Right forelimb (tissue), 1 donor: ENCODE data around the gene SASH1.
"Not testable (repeated sequence)": the region's sequence is repeated elsewhere in the genome, so short reads cannot be mapped to it uniquely, and the experiment has no call there.

Experiments used
- DNase-seq: peaks from one replicate; pipeline ENCODE4 v3.0.0-alpha.2; 2018

Gene SASH1

DNA sequence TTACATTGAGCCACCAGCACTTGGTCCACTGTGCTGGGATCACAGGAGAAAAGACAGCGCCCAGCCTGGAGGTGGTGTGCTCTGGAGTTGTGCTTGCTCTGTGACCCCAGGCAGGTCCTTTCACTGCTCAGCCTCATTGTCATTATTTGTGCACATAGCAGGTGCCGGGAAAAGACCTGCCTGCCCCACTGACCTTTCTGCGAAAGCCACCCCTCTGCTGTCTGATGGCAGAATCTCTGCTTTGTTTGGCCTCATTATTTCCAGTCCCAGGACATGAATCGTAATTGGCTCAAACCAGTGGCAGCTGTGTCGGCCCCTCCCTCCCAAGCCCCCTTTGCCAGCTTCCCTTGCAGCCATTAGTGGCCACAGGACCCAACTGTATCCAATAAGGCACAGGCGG is 219.0 kb downstream of the SASH1 start:
- no peak for DNase-seq

DNA sequence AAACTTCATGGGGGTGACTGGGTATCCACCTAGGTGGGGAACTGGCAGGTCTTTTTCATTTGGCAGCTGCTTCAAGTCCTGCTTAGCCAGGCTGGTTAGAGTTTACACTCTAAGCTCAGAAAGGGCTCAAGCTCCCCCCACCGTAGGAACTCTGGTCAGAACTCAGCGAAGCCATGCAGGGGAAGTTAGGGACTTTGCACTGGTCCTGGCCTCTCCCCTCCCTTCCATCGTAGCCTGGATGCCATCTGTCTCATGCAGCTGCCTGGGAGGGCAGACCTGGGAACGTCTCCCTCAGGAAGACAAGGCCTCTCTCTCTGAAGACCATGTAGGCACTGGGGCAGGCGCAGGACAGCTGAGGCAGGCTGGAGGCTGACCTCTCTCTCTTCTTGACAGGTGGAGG is 220.4 kb downstream of the SASH1 start:
- DNase-seq: no peak

DNA sequence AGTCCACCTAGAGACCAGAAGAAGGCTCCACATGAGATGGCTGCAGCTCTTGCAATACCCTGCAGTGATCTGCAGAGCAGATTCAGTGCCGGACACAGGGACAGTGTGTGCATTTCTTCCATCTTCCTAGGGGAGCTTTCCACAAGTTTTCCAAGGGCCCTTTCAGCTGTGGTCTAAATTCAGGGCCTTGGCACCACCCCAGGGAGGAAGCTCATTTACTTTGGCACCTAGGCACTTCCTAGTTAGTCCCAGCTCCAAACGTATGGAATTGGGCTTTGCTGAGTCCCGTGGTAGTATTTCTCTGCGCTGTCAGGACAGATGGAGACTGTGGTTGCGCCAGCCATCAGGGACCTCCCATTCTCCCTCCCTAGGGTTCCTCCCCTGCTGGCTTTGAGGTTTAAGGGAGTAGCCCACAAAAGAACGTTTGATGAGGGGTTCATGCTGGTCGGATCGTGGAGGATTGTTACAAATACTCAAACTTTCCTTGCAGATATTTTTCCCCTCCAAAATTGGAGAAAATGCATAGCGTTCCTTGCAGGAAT is 221.9 kb downstream of the SASH1 start:
- DNase-seq: no peak

DNA sequence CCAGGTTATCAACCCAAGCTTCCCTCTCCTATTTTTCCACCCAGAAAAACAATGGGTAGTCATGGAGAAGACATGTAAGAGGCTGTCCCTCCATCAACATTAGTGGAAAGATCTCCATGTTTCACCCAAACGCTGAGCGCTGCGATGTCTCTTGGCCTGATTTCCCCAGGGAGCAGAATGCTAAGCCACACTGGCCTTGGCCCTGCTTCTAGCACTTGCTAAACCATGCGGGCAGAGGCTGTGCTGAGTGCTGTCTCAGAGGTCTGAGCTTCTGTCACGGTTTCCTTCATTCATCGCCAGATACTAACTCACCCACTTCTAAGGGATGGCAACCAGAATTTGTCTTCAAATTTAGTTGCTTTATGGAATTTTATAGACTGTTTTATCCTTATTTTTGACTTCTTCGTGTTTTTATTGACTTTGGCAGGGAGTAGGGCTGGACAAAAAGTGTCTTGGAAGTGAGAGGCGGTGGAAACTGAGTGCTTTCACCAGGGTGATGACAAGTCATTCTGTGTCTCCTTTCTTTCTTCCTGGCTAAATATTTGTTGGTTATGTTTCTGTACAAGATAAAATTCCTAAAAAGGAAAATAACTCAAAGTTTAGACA is 222.8 kb downstream of the SASH1 start:
- no peak for DNase-seq

DNA sequence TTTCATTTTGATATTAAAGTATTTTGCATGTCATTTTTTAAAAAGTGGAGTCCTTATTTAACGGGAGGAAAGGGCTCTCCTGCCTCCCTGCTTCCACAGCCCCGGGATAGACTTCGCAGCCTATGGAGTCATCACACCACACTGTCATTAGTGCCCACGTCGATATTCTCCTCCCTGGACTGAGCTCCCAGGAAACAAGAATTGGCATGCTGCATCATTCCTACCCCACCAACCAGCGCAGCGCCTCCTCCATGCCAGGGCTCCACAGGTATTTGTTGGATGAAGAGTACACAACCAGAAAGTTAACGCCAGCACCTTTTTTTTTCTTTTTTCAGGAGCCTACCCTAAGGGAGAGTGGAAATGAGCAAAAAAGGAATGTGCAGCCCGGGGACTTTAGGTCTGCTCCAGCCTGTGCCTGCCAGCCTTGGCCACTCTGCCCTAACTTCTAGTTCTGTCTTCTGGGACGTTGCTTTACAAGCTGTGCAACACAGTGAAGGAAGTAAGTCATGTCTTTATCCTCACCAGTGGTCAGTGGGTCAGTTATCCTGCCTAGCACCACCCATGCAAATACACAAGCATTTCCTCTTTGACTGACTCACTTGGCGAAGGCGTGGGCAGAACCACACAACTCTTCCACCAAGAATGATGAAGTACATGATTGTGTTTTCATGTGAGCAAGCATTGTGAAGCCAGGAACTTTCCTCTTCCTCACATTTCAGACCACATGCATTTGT is 223.5 kb downstream of the SASH1 start:
- no peak for DNase-seq

DNA sequence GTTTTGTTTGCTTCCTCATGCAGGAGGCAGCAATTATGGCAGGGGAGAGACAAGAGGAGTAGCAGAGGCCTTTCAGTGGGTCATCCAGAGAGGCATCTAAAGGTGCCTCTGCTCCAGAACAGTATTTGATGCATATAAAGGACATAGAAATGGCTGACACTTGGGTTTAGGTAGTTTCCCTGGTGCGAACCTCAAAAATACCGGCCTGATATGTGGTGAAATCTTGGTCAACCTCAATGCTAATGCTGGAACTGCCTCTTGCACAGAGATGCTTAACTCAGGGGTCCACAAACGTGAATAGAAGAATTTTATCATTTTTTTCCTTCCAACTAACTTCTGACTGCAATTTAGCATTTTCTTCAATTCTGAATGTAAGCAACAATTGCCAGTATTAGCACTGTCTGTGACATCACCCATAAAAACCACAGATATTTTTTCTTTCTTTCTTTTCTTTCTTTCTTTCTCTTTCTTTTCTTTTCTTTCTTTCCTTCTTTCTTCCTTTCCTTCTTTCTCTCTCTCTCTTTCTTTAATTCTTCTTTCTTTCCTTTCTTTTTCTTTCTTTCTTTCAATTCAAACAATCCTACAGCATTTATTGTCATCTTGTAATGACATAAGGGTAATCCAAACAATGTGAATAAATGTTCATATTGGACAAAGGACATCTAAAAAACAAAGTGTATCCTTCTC is 224.2 kb downstream of the SASH1 start:
- DNase-seq: no peak

DNA sequence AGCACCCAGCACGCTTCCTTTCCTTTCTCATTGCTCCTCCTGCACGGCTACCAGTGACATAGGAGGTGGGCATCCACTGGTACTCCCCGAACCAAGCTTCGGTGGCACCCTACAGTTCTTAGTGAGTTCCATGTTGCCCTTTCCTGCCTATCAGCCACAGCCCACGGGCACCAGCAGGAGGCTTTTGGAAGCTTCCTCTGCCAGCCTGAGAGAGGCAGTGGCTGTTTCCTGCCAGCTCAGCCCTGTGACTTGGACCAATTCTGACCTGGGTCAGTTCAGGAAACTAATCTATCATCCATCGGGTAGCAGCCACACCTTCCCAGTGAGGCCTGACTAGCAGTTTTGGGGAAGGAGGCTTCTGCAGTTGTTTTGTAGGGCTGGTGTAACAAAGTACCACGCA is 227.8 kb downstream of the SASH1 start:
- no peak for DNase-seq

DNA sequence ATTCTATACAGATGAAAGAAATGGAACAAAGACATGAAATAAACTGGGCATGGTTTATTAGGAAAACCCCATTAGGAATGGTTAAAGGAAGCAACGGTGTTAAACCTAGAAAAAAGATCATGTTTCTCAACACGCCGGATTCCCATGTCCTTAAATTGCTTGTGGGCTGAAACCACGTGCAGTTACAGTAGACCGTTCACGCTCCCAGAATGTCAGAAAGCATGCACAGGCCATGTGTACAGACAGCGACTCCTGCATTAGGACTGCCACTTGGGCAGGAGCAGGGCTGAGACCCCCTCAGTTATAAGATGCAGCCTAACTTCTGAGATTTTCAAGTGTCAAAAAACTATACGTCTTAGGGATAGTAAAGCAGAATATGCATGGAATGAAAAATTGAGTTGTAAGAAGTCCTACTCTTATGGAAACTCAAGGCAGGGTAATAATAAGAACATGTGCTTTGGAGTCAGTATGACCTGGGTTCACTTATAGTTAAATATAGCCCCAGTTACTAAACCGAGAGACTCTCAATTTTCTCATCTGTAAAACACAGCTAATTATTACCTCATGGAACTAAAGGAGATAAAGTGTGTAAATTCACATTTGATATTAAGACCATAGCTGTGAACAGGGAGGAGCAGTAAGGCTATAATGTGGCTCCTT is 230.2 kb downstream of the SASH1 start:
- DNase-seq: no peak

DNA sequence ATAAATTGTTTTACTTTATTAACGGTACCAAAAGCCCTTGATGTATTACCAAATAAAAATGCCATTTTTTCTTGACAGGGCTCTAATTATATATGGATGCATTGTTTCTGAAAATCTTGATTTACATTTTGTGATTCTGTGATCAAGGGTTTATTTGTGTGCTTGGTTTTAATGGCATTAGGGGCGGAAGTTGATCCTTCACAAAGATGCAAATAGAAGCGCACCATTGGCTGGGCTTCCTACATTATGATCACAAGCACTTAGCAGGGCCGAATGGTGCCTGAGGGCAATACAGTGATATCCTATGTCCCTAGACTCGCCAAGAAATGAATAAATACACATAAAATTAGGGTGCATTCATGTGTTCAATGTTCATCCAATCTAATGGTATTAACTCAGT is 231.3 kb downstream of the SASH1 start:
- DNase-seq: no peak

DNA sequence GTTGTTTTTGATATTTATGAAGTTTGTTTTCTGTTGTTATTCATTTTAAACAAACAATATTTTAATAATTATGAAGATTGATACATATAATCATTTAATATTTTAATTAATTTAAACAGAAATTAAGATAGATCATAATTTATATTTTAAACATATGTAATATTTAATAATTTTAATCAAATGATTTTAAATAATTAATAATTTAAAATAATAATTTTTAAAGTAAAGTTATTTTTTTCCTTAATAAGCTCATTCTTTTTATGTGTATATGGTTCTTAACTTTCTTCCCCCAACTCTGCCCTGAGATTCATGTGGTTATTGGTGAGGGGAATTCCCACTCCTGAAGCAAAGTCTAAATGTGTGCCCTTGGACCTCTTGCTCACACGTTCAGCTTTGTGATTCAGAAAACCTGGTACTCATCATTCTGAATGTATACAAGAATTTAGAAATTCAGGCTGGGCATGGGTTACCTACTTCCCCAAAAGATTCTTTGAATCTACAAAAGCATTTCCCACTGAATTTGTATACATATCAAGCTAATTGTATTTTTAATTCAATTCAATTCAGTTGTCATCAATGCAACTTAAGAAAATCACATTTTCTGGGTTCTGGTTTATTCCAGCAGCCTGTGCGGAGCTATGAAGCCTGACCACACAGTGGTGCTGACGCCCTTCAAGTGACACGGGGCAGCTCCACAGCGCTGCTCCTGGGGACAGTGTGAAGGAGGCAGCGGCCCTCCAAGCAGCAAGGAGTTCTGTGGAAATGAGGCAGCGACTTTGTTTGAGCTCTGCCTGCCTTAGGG is 235.2 kb downstream of the SASH1 start:
- peak; percentile 83 for DNase-seq

DNA sequence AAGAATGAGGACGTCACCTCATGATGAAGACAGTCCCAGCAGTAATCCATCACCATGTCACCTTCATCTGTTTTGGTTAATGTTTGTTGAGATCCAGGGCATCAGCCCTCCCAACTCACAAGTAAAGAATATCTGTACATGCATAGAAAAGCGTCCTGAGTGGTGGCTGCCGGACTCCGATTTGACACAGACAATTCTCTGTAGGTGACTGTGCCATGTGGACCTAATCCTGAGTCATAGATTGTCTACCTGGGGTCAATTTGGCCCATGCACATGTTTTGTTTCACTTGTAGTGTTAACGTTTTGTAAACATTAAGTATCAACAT is 235.8 kb downstream of the SASH1 start:
- DNase-seq: no peak

DNA sequence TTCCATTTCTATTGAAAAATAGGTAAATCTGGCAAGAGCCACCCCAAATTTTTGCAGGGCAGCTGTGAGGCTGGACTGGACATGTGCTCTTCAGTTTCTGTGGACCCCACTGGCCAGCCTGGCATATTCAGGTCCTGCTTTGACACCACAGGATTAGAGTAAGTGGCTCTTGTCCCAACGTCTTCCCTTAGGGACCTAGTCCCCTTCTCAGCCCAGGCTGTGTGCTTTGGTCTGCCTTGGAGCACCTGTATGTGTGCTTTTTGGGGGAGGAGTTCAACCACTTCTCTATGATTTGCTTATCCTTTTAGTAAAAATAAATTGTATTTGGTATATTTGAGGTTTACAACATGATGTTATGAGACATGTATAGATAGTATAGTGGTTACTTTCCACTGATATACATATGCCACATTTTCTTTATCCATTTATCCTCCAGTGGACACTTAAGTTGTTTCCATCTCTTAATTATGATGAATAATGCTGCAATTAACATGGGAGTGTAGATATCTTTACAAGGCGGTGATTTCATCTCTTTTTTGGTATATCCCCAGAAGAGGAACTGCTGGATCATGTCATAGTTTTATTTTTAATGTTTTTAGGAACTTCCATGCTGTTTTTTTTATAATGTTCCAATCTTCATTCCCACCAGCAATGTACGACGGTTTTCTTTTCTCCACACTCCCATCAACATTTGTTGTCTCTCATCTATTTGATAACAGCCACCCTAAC is 236.4 kb downstream of the SASH1 start:
- DNase-seq: no peak

DNA sequence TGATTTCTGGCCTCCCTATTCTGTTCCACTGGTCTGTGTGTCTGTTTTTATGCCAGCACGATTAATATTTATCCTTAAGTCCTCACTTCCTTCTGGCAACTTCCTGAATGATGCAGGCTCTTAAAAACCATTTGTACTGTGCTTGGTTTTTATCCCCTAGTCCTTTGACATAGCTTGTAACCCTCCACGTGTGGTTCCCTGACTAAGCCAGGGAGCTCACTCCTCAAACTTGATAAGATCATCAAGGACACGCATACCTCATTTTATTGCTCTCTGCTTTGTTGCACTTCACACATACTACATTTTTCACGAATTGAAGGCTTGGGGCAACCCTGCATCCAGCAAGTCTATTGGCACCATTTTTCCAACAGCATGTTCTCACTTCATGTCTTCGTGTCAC is 237.8 kb downstream of the SASH1 start:
- DNase-seq: no peak

DNA sequence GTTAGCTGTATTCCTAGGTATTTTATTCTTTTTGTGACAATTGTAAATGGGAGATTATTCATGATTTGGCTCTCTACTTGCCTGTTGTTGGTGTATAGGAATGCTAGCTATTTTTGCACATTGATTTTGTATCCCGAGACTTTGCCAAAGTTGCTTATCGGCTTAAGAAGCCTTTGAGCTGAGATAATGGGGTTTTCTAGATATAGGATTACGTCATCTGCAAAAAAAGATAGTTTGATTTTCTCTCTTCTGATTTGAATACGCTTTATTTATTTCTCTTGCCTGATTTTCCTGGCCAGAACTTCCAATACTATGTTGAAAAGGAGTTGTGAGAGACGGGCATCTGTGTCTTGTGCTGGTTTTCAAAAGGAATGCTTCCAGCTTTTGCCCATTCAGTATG is 241.0 kb downstream of the SASH1 start:
- no peak for DNase-seq

DNA sequence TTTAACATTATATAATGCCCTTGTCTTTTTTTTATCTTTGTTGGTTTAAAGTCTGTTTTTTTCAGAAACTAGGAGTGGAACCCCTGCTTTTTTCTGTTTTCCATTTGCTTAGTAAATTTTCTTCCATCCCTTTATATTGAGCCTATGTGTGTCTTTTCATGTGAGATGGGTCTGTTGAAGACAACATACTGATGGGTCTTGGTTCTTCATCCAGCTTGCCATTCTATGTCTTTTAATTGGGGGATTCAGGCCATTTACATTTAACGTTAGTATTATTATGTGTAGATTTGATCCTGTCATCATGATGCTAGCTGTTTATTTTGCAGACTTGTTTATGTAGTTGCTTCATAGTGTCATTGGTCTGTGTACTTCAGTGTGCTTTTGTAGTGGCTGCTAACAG is 243.0 kb downstream of the SASH1 start:
- DNase-seq: not testable (repeated sequence)

DNA sequence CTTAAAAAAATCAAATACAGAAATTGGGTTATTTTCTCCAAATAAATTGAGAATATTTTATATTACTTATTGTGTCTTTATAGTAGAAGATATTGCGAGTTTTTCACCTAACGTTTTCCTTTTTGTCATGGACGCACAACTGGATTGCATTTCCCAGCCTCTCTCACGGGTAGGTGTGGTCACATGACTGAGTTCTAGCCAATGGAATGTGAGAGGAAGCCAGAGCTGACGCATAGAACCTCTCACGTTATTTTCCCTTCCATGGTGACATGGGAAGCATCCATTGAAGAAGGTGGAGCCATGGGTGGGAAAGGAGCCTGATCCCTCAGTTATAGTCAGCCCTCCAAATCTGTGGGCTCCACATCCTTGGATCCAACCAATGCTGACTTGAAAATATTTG is 248.2 kb downstream of the SASH1 start:
- DNase-seq: no peak

DNA sequence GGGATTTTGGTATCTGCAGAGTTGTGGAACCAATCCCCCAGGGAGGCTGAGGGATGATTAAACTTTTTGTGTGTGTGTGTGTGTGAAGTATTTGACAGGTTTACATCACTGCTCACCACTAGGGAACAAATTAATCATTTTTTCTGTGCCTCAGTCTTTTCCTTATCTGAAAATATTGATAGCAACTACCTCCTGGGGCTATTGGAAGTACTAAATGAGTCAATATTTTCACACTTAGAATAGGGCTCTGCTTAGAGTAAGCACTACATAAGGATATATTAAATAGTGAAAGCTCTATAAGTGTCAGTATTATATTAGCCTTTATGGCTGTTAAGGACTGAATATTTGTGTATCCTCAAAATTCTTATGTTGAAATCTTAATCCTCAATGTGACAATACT is 249.0 kb downstream of the SASH1 start:
- no peak for DNase-seq

DNA sequence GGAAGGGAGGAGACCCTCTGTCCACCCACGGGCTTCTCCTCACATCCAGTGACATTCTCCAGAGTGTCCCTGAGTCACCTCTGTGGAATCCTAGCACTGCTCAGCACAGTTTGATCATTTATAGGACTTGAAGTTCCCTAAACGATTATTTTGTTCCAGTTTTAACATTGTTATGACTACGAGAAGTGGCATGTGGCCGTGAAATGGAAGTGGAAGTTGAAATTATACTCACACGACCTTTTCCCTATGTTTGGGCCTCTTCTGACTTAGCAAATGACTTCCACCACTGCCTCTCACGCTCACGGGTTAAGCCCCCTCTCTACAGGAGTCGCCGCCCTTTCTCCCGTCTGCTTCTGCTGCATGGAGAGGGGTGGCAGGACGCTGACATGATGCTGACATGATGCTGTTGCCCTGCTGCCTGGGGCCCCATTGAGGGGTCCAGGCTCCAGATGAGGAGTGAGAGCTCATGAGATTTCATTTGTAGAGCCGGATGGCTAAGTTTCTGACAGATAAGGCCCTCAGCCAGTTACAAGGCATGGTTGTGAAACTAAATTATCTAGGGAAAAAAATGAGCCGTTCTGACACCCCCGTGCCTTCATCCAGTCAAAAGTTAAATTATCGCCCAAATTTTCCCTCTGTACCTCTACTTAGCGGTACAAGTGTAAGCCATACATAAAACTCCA is 250.6 kb downstream of the SASH1 start:
- no peak for DNase-seq

DNA sequence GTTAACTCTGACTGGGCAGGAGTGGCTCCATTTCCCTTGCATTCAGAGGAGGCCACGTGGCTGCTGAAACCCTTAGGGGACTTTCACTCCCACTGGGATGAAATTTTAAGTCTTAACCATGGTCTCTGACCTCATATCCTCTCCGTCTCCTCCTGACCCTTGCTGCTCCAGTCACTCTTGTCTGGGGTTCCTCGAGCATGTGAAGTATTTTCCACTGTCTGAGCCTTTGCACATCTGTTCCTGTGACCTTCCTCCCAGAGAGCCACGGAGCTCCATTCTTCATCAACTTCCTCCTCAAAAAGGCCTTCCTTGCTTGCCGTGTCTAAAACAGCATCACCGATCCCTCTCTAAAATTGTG is 251.2 kb downstream of the SASH1 start:
- DNase-seq: no peak

DNA sequence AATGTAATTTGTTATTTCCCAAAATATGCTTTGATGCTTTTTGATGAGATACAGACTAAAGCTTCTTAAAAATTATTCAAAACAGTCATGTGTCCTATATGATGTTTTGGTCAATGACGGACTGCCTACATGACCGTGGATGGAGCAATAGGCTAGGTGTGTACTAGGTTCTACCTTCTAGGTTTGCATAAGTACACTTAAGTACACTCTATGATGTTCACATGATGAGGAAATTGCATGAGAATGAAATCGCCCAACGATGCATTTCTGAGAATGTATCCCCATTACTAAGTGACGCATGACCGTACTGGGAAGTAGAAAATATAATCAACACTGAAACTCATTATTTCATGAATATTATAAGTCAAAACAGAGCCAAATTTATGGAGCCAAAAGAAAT is 252.9 kb downstream of the SASH1 start:
- DNase-seq: no peak

DNA sequence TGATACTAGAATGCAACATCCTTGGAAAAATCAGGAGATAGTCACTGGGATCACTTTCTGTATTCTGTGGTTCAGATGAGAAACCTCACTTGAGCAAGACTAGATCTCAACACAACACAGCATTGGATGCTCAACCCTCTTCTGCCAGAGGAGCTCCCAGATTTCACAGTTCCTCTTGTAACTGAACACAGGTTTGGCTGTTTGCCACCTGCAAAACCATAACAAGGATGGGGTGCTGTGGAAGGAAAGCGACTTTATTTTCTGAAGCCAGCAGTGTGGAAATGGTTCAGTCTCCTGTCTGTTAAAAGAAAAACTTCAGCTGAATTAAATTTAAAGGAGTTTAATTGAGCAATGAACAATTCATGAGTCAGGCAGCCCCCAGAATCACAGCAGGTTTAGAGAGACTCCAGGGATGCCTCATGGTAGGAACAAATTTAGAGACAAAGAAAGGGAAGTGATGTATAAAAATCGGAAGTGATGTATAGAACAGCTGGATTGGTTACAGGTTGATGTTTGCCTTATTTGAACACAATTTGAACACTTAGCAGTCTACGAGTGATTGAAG is 254.3 kb downstream of the SASH1 start:
- DNase-seq: no peak
